Measurements from ENCODE around the gene MAGI2.

DNA sequence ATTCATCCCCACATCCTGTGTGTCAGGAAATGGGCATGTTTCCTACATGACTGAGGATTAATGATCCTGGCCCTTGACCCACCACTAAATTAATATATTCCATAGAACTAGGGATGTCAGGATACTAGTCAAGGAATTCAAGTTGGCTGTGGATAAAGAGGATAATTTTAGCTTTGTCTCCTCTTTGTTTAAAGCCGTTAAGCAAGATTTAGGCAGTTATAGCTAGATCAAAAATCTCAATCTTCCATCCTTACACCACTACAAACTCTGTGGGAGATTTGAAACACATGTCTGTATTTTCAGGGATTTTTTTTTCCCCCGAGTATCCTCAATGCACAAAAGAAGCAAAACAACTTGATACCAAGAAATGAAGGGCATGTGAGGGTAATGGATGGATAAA, 417.1 kb downstream of the MAGI2 start:
- no peak for TF ChIP-seq POLR2A (IDR thresholded peaks at IDR 0.05; ENCODE audit: low read length)
- TF ChIP-seq GATA1 (IDR thresholded peaks at IDR 0.05; ENCODE audit: low read depth, low read length): no peak
